ENCODE data around the gene TNIK.

- no peak for TF ChIP-seq POLR2A (IDR thresholded peaks at IDR 0.05; ENCODE audit: extremely low read depth, insufficient read length)
- no peak for TF ChIP-seq CTCF (IDR thresholded peaks at IDR 0.05; ENCODE audit: low read depth, low read length)
Measured at GRCh38 chr3:171315919-171316318, 144.3 kb downstream of the TNIK start.

Measured in NB4 (cell line).